A549 (cell line): ENCODE results near the gene MYO1E. TPM values are rescaled to one million over a fixed set of nuclear protein-coding genes. Genes with fewer than 3 reads are reported as not detected.

Experiments
- ATAC-seq, 2 experiments: fragments of 200-7000 bp in 1 of 2; fragments of >200 bp in 1 of 2; cut with Nextera tagmentation in 1 of 2; cut with Tn5 transposase in 1 of 2; 3 replicates each; pipeline versions ENCODE4 v1.8.0 to v1.9.1; 2018 to 2020; ENCODE audit warnings: mild to moderate bottlenecking in 1 of 2, moderate library complexity in 1 of 2
- CTCF ChIA-PET: fragments of 300-600 bp; sonication (Branson Sonifier 250); formaldehyde crosslinking; extraction: SDS; loops from one replicate; lab custom pipeline; 2021; ENCODE audit warnings: antibody characterized with exemption, inconsistent platforms; lab: Yijun Ruan, JAX
- POLR2A ChIA-PET: fragments of 350-600 bp; formaldehyde crosslinking; extraction: SDS; loops from one replicate; lab custom pipeline; 2021; ENCODE audit warnings: antibody characterized with exemption, inconsistent platforms; lab: Yijun Ruan, JAX
- DNase-seq, 2 experiments: peaks; one replicate each; pipeline versions ENCODE4 v3.0.0 to v3.0.0-alpha.2; 2011 to 2016; ENCODE audit warnings: low read depth in 1 of 2, low spot score in 1 of 2
- FAIRE-seq: peaks from 2 replicates; lab custom pipeline; 2011; peaks lifted over from hg19 to GRCh38; lab: Jason Lieb, UNC
- H3K27ac ChIP-seq, 2 experiments: fragments of >200 bp; sonication (Bioruptor Twin); formaldehyde crosslinking; 3 replicates each; pipeline ENCODE4 v1.5.1; 2016 to 2017
- H3K4me1 ChIP-seq: fragments of >200 bp; sonication (Bioruptor Twin); formaldehyde crosslinking; 3 replicates; pipeline ENCODE4 v1.6.1; 2016
- H3K4me2 ChIP-seq: fragments of >200 bp; sonication (Bioruptor Twin); formaldehyde crosslinking; 3 replicates; pipeline ENCODE4 v1.6.1; 2016
- H3K4me3 ChIP-seq: fragments of >200 bp; sonication (Bioruptor Twin); formaldehyde crosslinking; 3 replicates; pipeline ENCODE4 v1.5.1; 2016
- H3K9me3 ChIP-seq: fragments of >200 bp; sonication (Bioruptor Twin); formaldehyde crosslinking; 3 replicates; pipeline ENCODE4 v1.6.1; 2016
- ATOH8 ChIP-seq: fragments of 250-450 bp; sonication (Bioruptor Pico); IDR thresholded peaks from 2 replicates; pipeline ENCODE4 v1.5.0; 2020; ENCODE audit warnings: low read depth, mild to moderate bottlenecking, moderate library complexity
- BCL3 ChIP-seq: fragments of >200 bp; sonication (Bioruptor Twin); formaldehyde crosslinking; IDR thresholded peaks from 3 replicates; pipeline ENCODE4 v1.6.1; 2016
- CBX8 ChIP-seq: fragments of 200-600 bp; sonication (generic); IDR thresholded peaks from 2 replicates; pipeline ENCODE4 v1.6.1; 2016
- CHD2 ChIP-seq: fragments of 150-350 bp; IDR thresholded peaks from 2 replicates; pipeline ENCODE4 v1.6.1; 2014; ENCODE audit warnings: low read length; ENCODE audit not compliant: partially characterized antibody
- E2F6 ChIP-seq: IDR thresholded peaks from 2 replicates; pipeline ENCODE4 v1.6.1; 2012; ENCODE audit warnings: low read depth, borderline replicate concordance
- EHMT2 ChIP-seq: fragments of 200-600 bp; sonication (generic); IDR thresholded peaks from 2 replicates; pipeline ENCODE4 v1.6.1; 2016; ENCODE audit warnings: antibody characterized with exemption, low read depth, mild to moderate bottlenecking, moderate library complexity
- ESRRA ChIP-seq: fragments of 150-350 bp; IDR thresholded peaks from 2 replicates; pipeline ENCODE4 v1.6.1; 2014; ENCODE audit warnings: mild to moderate bottlenecking, low read length, borderline replicate concordance
- HMGXB4 ChIP-seq: fragments of 250-450 bp; sonication (Bioruptor Pico); IDR thresholded peaks from 2 replicates; pipeline ENCODE4 v1.5.0; 2021; ENCODE audit warnings: mild to moderate bottlenecking, moderate library complexity, borderline replicate concordance
- HOXB13 ChIP-seq: fragments of 250-450 bp; sonication (Bioruptor Pico); IDR thresholded peaks from 2 replicates; pipeline ENCODE4 v1.5.0; 2020; ENCODE audit warnings: low read depth, mild to moderate bottlenecking, moderate library complexity
- JUN ChIP-seq, 2 experiments: fragments of >200 bp; sonication (Bioruptor Twin); formaldehyde crosslinking; IDR thresholded peaks; 2 replicates in 1 of 2; 3 replicates in 1 of 2; pipeline ENCODE4 v1.6.1; 2016 to 2017
- KDM1A ChIP-seq: fragments of 200-600 bp; sonication (generic); IDR thresholded peaks from 2 replicates; pipeline ENCODE4 v1.6.1; 2016; ENCODE audit warnings: low read depth, mild to moderate bottlenecking
- MAFK ChIP-seq: fragments of 450-650 bp; IDR thresholded peaks from 2 replicates; pipeline ENCODE4 v1.6.1; 2014; ENCODE audit not compliant: partially characterized antibody
- MAZ ChIP-seq: fragments of 150-350 bp; IDR thresholded peaks from 2 replicates; pipeline ENCODE4 v1.6.1; 2014; ENCODE audit warnings: antibody characterized with exemption, low read depth, low read length, borderline replicate concordance
- NPAS2 ChIP-seq: fragments of 250-450 bp; sonication (Bioruptor Pico); IDR thresholded peaks from 2 replicates; pipeline ENCODE4 v1.8.0; 2022; ENCODE audit warnings: mild to moderate bottlenecking, moderate library complexity, borderline replicate concordance
- NR3C1 ChIP-seq: fragments of >200 bp; sonication (Bioruptor Twin); formaldehyde crosslinking; IDR thresholded peaks from 3 replicates; pipeline ENCODE4 v1.6.1; 2017
- POLR2A ChIP-seq: IDR thresholded peaks from 2 replicates; pipeline ENCODE4 v1.6.1; 2012; ENCODE audit warnings: mild to moderate bottlenecking, low read length
- RAD21 ChIP-seq, 2 experiments: fragments of >200 bp in 1 of 2; sonication (Bioruptor Twin) in 1 of 2; formaldehyde crosslinking in 1 of 2; IDR thresholded peaks in 1 of 2; conservative IDR thresholded peaks in 1 of 2; 2 replicates in 1 of 2; 3 replicates in 1 of 2; pipeline ENCODE4 v1.6.1; 2012 to 2018; ENCODE audit warnings: inconsistent platforms in 1 of 2
- RARB ChIP-seq: fragments of 250-450 bp; sonication (Bioruptor Pico); IDR thresholded peaks from 2 replicates; pipeline ENCODE4 v1.8.0; 2021; ENCODE audit warnings: mild to moderate bottlenecking, moderate library complexity
- RCOR1 ChIP-seq: fragments of 150-350 bp; IDR thresholded peaks from 2 replicates; pipeline ENCODE4 v1.6.1; 2014; ENCODE audit warnings: antibody characterized with exemption, low read length, low read depth
- REST ChIP-seq: fragments of 200-600 bp; sonication (generic); IDR thresholded peaks from 2 replicates; pipeline ENCODE4 v1.6.1; 2016; ENCODE audit warnings: antibody characterized with exemption, mild to moderate bottlenecking, moderate library complexity
- RFX5 ChIP-seq: fragments of 450-650 bp; IDR thresholded peaks from 2 replicates; pipeline ENCODE4 v1.7.1; 2014; ENCODE audit warnings: antibody characterized with exemption, mild to moderate bottlenecking, moderate library complexity
- RNF2 ChIP-seq: fragments of 200-600 bp; sonication (generic); IDR thresholded peaks from 2 replicates; pipeline ENCODE4 v1.6.1; 2016; ENCODE audit warnings: low read depth, mild to moderate bottlenecking, antibody characterized with exemption, moderate library complexity, borderline replicate concordance
- TP53 ChIP-seq: fragments of 250-450 bp; sonication (Bioruptor Pico); IDR thresholded peaks from 2 replicates; pipeline ENCODE4 v1.5.0; 2021; ENCODE audit warnings: mild to moderate bottlenecking, moderate library complexity
- USF2 ChIP-seq: fragments of 450-650 bp; IDR thresholded peaks from 2 replicates; pipeline ENCODE4 v1.6.1; 2014; ENCODE audit warnings: antibody characterized with exemption
- ZNF302 ChIP-seq: fragments of 250-450 bp; sonication (Bioruptor Pico); IDR thresholded peaks from 2 replicates; pipeline ENCODE4 v1.9.0; 2021; ENCODE audit warnings: inconsistent platforms, mild to moderate bottlenecking, moderate library complexity
- ZSCAN20 ChIP-seq: fragments of 250-450 bp; sonication (Bioruptor Pico); IDR thresholded peaks from 2 replicates; pipeline ENCODE4 v1.8.0; 2022; ENCODE audit warnings: mild to moderate bottlenecking, moderate library complexity
- whole genome bisulfite sequencing: methylation state at CpG from one replicate; pipeline ENCODE4 v1.1.6; 2017; ENCODE audit errors: missing lambda C conversion rate; 5-methylcytosine and 5-hydroxymethylcytosine counted together
- polyA plus RNA-seq, 4 experiments: library from polyadenylated mRNA; depleted of rRNA in 3 of 4; stranded (reverse); fragments of >200 nt; fragmentation: RNase III in 1 of 4; extraction: RNeasy Plus Mini Kit Qiagen cat#74134 plus additional on column Dnase treatment in 1 of 4; gene quantifications; 2 replicates in 3 of 4; 3 replicates in 1 of 4; pipeline ENCODE4 v1.2.3, GENCODE V29; 2011 to 2017

Gene MYO1E
- polyA plus RNA-seq, 2 of the 4 experiments (the other 2 are of a cell fraction) = 202 to 497 TPM

- TF ChIP-seq HMGXB4 (no peak), RARB (CRISPR knock-in tag) (no peak), NR3C1 (no peak), MAFK (no peak), CBX8 (no peak), RNF2 (no peak), KDM1A (no peak), POLR2A (no peak), ATOH8 (no peak), EHMT2 (no peak), MAZ (no peak), JUN (IDR thresholded peaks at IDR 0.05) (no peak), HOXB13 (no peak), CHD2 (no peak), REST (no peak)
- TF ChIP-seq, all 56 proteins: peak for 0
- ChIA-PET CTCF (interaction anchor here (0.6 to 3.1 kb wide), 4 partner anchors 11 to 94 kb away, joined by 3 to 13 read pairs (median 4); no protein-coding TSS in a partner anchor), POLR2A (interaction anchor here (1.9 kb wide), 1 partner anchor 23 kb away, joined by 3 read pairs; no protein-coding TSS in a partner anchor)
- Histone ChIP-seq H3K4me3 (no peak overlapping the region), H3K27ac (peak overlapping the region in 1 of 2 experiments; percentile 85; a peak in 3 of 6 replicates), H3K9me3 (no peaks in the 10 kb centered on the region), H3K4me2 (peak overlapping the region; percentile 77; the same call in 1 of the 3 replicates), H3K4me1 (peaks cover 91% of the 10 kb centered on the region)
- WGBS = 81% methylated on average over 6 of the region's 6 CpGs
- DNase-seq (no peak), FAIRE-seq (no peak), ATAC-seq (no peak)
Measured at GRCh38 chr15:59326856-59327255, 45.8 kb downstream of the MYO1E start.

- peak overlapping the region in 1 of 2 experiments; percentile 62; a peak in 2 of 6 replicates for H3K27ac ChIP-seq
- FAIRE-seq = peak; percentile 61
- no peak for DNase-seq
- ChIA-PET CTCF (interaction anchor here (0.6 to 1.0 kb wide), 4 partner anchors 8 to 21 kb away, joined by 3 read pairs; no protein-coding TSS in a partner anchor), POLR2A (interaction anchor here (0.7 kb wide), 1 partner anchor 76 kb away, joined by 8 read pairs; no protein-coding TSS in a partner anchor)
- WGBS = 96% methylated on average over 2 of the region's 2 CpGs
- peaks cover 7% of the 10 kb centered on the region; the same call in 1 of the 3 replicates for H3K9me3 ChIP-seq
- H3K4me1 ChIP-seq = peaks cover 59% of the 10 kb centered on the region
- H3K4me3 ChIP-seq = no peak overlapping the region
- ATAC-seq = no peak
- H3K4me2 ChIP-seq = no peak overlapping the region
- TF ChIP-seq E2F6 (no peak), JUN (IDR thresholded peaks at IDR 0.05) (no peak), RAD21 (conservative IDR thresholded peaks at IDR 0.05 in 1 of 2, IDR thresholded peaks at IDR 0.05 in 1 of 2) (no peak), RFX5 (no peak), ESRRA (no peak), RCOR1 (no peak), USF2 (no peak), ZNF302 (no peak), HOXB13 (no peak), TP53 (CRISPR knock-in tag) (no peak), BCL3 (no peak), NPAS2 (CRISPR knock-in tag) (no peak), ZSCAN20 (CRISPR knock-in tag) (no peak)
Measured at GRCh38 chr15:59322056-59322759, 50.5 kb downstream of the MYO1E start.
